Adrenal gland (tissue), 12 donors: ENCODE data around the gene RAB6B. TPM values are rescaled to one million over a fixed set of nuclear protein-coding genes. Genes with fewer than 3 reads are reported as not detected.
A peak's percentile ranks its signal among the peaks of the same experiment; 100 is the strongest.

Source experiments
- DNase-seq, 7 donors: peaks; one replicate each; pipeline ENCODE4 v3.0.0-alpha.2; 2019 to 2020
- H3K27ac ChIP-seq, 5 donors: fragments of 200-600 bp; sonication (generic) in 4 of 5; 1 replicate in 3 of 5; 2 replicates in 2 of 5; pipeline versions ENCODE4 v1.5.1 to v1.8.0; 2016 to 2020; ENCODE audit warnings: mild to moderate bottlenecking in 1 of 5
- H3K27me3 ChIP-seq: fragments of 200-600 bp; 2 replicates; pipeline ENCODE4 v1.8.0; 2021
- H3K36me3 ChIP-seq, 2 donors: fragments of 200-600 bp; replicated peaks in 1 of 2; 1 replicate in 1 of 2; 2 replicates in 1 of 2; pipeline versions ENCODE4 v1.5.1 to v1.8.0; 2018 to 2022
- H3K4me1 ChIP-seq, 2 donors: fragments of 200-600 bp; replicated peaks in 1 of 2; 1 replicate in 1 of 2; 2 replicates in 1 of 2; pipeline versions ENCODE4 v1.5.1 to v1.8.0; 2018 to 2021
- H3K4me3 ChIP-seq, 4 donors: fragments of 200-600 bp; sonication (generic) in 3 of 4; one replicate each; pipeline ENCODE4 v1.5.1; 2016 to 2018
- H3K9me3 ChIP-seq, 3 donors: fragments of 200-600 bp; sonication (generic) in 1 of 3; replicated peaks in 1 of 3; 1 replicate in 2 of 3; 2 replicates in 1 of 3; pipeline versions ENCODE4 v1.5.1 to v1.8.0; 2016 to 2021
- POLR2A ChIP-seq, 2 donors: fragments of 450-650 bp; IDR thresholded peaks; one replicate each; pipeline ENCODE4 v1.6.1; 2017; ENCODE audit warnings: antibody characterized with exemption in 2 of 2, mild to moderate bottlenecking in 2 of 2, moderate library complexity in 1 of 2
- WGBS, 4 donors: extraction: QIAGEN DNeasy Blood & Tissue Kit in 2 of 4; methylation state at CpG; one replicate each; pipeline versions ENCODE4 v1.1.5 to v1.1.7; 2013 to 2017; 5-methylcytosine and 5-hydroxymethylcytosine counted together
- intact Hi-C, 2 donors: fragments of 100-400 bp; cut with DNase I; formaldehyde crosslinking; loops; one replicate each; pipeline versions ENCODE4 v1.14.1 to v1.15.0; 2022 to 2023
- polyA plus RNA-seq, 3 donors: library from polyadenylated mRNA; stranded (reverse); fragments of 200-250 nt in 2 of 3; fragments of 350-450 nt in 1 of 3; fragmentation: Illumina TruSeq in 1 of 3; extraction: RNeasy Lipid Tissue Mini Kit (QIAGEN cat#74804) in 1 of 3; gene quantifications; one replicate each; pipeline ENCODE4 v1.2.3, GENCODE V29; 2013 to 2014
- total RNA-seq, 9 donors: library from RNA; depleted of rRNA in 4 of 9; stranded (reverse); fragments of >200 nt in 4 of 9; fragments of 120-200 nt in 1 of 9; fragmentation: NEBNext Ultra II Directional in 1 of 9; extraction: Animal tissue kit (Norgen Biotek cat#: 25700) in 1 of 9; gene quantifications; one replicate each; pipeline versions ENCODE4 v1.1.0 to v1.2.4, GENCODE V29; 2013 to 2023
- TF ChIP-seq, protein P1 (sequence below), 6 experiments: fragments of 450-650 bp in 4 of 6; fragments of 200-600 bp in 2 of 6; sonication (generic) in 1 of 6; IDR thresholded peaks; 1 replicate in 5 of 6; 2 replicates in 1 of 6; pipeline versions ENCODE4 v1.5.1 to v1.8.0; 2016 to 2021; ENCODE audit warnings: antibody characterized with exemption in 6 of 6, mild to moderate bottlenecking in 2 of 6, moderate library complexity in 1 of 6
- donor health status: healthy with polysubstance abuse.
- donor health status: Bipolar disorder and iron deficiency.
- donor health status: DM: yes; HTN: yes; CAD: no.
- donor health status: DM: no; HTN: no; CAD: no.
- donor health status: DM: no; HTN: no; CAD: no.
- donor health status: DM: yes; HTN: yes; CAD: no.

Gene RAB6B
- total and polyA plus RNA-seq, 12 donors: 1.4 to 14.5 (median 4.3) TPM

DNA sequence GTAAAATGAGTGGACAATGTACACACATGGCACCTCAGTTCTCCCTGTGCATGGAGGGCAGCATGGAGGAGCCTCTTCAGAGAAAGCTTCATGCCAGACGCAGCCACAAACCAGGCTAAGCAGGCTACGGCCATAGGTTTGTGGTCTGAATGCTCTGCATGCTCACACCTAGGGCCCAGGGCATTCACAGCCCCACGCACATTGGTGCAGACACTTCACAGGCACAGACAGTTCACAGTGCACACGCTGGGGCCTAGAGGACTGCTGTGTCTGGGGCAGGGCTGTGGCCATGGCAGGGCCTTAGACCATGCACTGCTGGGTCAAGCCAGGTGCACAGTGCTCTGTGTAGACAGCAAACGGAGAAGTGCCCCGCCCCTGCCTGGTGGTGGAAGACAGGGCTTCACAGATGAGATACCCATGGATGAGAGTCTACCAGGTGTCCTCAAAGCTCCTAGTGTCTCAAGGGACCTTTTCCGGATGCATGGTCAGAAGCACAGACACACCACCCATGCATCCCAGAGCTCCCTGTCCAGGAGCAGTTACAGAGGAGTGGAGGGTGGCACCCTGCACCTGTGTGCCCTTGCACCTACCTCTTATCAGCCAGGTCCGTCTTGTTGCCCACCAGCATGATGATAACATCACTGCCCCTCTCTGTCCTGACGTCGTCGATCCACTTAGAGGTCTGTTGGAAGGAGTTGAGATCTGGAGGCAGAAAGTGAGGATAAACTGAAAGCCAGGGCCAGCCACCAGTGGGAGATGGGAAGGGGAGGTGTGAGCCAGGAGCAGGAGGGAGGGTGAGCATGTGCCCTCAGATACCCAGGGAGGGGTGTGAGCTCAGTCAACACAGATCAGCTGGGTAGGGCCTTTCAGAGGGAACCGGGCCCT is 56.5 kb downstream of the RAB6B start:
- H3K27me3 ChIP-seq: no peaks in the 10 kb centered on the region
- H3K4me1 ChIP-seq: no peaks in the 10 kb centered on the region
- no peak overlapping the region for H3K27ac ChIP-seq
- intact Hi-C loops: no loop called here
- TF ChIP-seq POLR2A (IDR thresholded peaks at IDR 0.05): no peak
- TF ChIP-seq, protein P1, sequence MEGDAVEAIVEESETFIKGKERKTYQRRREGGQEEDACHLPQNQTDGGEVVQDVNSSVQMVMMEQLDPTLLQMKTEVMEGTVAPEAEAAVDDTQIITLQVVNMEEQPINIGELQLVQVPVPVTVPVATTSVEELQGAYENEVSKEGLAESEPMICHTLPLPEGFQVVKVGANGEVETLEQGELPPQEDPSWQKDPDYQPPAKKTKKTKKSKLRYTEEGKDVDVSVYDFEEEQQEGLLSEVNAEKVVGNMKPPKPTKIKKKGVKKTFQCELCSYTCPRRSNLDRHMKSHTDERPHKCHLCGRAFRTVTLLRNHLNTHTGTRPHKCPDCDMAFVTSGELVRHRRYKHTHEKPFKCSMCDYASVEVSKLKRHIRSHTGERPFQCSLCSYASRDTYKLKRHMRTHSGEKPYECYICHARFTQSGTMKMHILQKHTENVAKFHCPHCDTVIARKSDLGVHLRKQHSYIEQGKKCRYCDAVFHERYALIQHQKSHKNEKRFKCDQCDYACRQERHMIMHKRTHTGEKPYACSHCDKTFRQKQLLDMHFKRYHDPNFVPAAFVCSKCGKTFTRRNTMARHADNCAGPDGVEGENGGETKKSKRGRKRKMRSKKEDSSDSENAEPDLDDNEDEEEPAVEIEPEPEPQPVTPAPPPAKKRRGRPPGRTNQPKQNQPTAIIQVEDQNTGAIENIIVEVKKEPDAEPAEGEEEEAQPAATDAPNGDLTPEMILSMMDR (IDR thresholded peaks at IDR 0.05): no peak
- H3K36me3 ChIP-seq: no peaks in the 10 kb centered on the region
- no peak overlapping the region for H3K4me3 ChIP-seq
- no peaks in the 10 kb centered on the region for H3K9me3 ChIP-seq
- DNase-seq: no peak
- WGBS, 4 donors: 87 to 95% (median 93%) methylated on average over 6 to 12 of the region's 12 CpGs

DNA sequence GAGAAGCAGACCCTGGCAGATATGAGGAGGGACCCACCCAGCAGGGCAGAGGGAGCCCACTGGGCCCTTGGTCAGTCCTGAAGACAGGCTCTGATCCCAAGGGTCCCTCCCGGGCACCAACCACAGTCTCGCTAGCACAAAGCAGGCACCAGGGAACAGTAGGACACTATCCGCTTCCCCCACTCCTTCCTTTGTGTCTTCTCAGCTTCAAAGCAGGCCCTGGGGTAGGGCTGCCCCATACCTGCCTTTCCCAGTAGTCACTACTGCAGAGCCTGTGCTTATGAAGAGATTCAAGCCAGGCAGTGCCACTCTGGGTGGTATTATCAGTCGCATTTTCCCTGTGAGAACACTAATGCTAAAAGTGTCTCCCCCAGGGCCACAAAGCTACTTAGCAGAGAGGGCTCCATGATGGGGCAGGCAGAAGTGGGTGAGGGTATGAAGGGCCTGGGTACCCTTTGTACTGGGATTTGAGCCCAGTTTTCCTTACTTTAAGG is 57.3 kb downstream of the RAB6B start:
- Histone ChIP-seq H3K4me1 (no peaks in the 10 kb centered on the region), H3K27ac (no peak overlapping the region), H3K36me3 (no peaks in the 10 kb centered on the region), H3K4me3 (no peak overlapping the region), H3K27me3 (no peaks in the 10 kb centered on the region), H3K9me3 (no peaks in the 10 kb centered on the region)
- 87 to 97% (median 91%) methylated on average over 2 to 4 of the region's 4 CpGs for WGBS, 4 donors
- TF ChIP-seq, protein P1 (IDR thresholded peaks at IDR 0.05): no peak
- TF ChIP-seq POLR2A (IDR thresholded peaks at IDR 0.05): no peak
- no peak for DNase-seq
- intact Hi-C loops: no loop called here

DNA sequence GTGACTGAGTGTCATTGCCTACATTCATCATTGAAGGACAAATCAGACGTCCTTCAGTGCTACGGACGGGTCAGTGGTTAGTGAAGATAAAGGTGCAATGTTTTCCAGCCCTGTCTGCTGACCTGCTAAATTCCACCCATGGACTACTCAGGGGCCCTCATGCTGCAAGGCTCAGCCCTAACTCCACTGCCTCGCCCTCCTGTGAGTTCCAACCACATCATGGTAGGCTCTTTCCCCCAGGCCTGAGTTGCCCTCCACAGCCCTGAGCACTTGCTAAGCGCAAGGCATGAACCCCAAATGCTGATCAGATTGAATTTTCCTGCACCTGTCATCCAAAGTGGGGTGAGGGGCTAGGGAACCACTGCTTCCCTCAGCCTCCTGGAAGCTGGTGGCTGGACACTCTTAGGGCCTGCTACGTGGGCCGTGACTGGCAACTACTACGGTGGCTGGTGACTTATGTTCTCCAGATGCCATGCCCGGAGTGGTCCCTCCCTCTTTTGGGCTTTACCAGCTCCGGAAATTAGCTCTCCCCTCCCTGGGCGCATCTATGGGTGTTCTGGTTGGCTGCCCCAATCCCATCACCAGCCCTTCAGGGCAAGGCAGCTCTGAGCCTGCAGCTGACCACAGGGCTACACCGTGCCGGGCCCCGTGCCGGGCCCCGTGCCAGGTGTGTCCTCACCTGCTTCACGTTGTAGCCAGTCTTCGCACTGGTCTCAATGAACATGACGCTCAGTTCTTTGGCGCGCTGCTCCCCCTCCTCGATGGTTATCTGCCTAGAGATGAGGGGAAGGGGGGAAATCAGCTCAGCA is 58.0 kb downstream of the RAB6B start:
- Histone ChIP-seq H3K4me3 (no peak overlapping the region), H3K36me3 (no peaks in the 10 kb centered on the region), H3K9me3 (no peaks in the 10 kb centered on the region), H3K27me3 (no peaks in the 10 kb centered on the region), H3K27ac (no peak overlapping the region), H3K4me1 (no peaks in the 10 kb centered on the region)
- peak in 1 of 7 donors; percentile 36 for DNase-seq
- TF ChIP-seq POLR2A (IDR thresholded peaks at IDR 0.05): no peak
- TF ChIP-seq, protein P1 (IDR thresholded peaks at IDR 0.05): no peak
- intact Hi-C loops: no loop called here
- WGBS, 4 donors: 87 to 96% (median 91%) methylated on average over 11 to 22 of the region's 22 CpGs

DNA sequence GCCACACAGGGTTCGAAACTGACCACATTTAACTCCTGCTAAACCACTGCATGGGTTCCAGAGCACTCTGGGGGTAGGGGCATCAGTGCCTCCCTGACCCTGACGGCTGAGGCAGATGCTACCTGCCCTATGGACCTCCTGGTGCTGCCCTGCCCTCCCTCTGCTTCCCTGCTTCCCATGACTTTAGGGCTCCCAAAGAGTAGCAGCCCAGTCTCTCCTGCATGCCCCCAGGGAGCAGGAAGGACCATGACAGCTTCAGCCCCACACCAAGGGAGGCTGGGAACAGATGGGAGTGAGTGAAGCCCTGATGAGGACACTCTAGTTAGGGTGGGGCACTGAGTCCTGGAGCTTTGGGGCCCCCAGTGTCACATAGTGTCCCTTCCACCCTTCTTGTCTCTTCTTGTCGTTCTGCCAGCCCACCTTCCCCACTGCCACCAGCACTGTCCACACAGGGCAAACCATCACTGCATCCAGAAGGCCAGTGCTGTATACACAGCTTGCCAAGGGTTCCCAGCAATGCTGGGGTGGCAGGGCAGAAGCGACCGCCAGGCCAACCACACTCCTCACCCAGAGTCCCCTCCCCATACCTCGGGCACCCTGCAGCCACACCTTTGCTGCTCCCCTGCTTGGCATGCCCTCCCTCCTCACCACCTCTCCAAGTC is 59.1 kb downstream of the RAB6B start:
- H3K27me3 ChIP-seq: no peaks in the 10 kb centered on the region
- WGBS, 4 donors: 85 to 90% (median 89%) methylated on average over 5 to 6 of the region's 6 CpGs
- intact Hi-C loops: no loop called here
- H3K4me3 ChIP-seq: no peak overlapping the region
- H3K4me1 ChIP-seq: no peaks in the 10 kb centered on the region
- peak in 1 of 7 donors; percentile 29 for DNase-seq
- H3K36me3 ChIP-seq: no peaks in the 10 kb centered on the region
- no peak for TF ChIP-seq POLR2A (IDR thresholded peaks at IDR 0.05)
- TF ChIP-seq, protein P1 (IDR thresholded peaks at IDR 0.05): no peak
- no peaks in the 10 kb centered on the region for H3K9me3 ChIP-seq
- H3K27ac ChIP-seq: no peak overlapping the region
